HL-60 (cell line): ENCODE data around the gene SOX14.

Experiments used
- DNase-seq, 2 experiments: peaks; one replicate each; pipeline ENCODE4 v3.0.0-alpha.2; 2010 to 2020; ENCODE audit warnings: low read depth in 1 of 2, low spot score in 1 of 2
- H3K27ac ChIP-seq: fragments of 250-450 bp; sonication (Bioruptor Pico); replicated peaks from 2 replicates; pipeline ENCODE4 v1.5.1; 2020; ENCODE audit warnings: mild to moderate bottlenecking, moderate library complexity
- H3K27me3 ChIP-seq: fragments of 250-450 bp; sonication (Bioruptor Pico); 2 replicates; pipeline ENCODE4 v1.5.1; 2021; ENCODE audit warnings: mild to moderate bottlenecking, moderate library complexity; ENCODE audit not compliant: insufficient read depth, poor library complexity, severe bottlenecking
- H3K4me3 ChIP-seq: replicated peaks from 2 replicates; pipeline ENCODE4 v1.5.1; 2011; ENCODE audit warnings: mild to moderate bottlenecking, control low read depth, low read length; ENCODE audit not compliant: insufficient read depth
- GABPA ChIP-seq: IDR thresholded peaks from 2 replicates; pipeline ENCODE4 v1.6.1; 2012; ENCODE audit warnings: low read depth
- POLR2AphosphoS5 ChIP-seq: IDR thresholded peaks from 2 replicates; pipeline ENCODE4 v1.6.1; 2012; ENCODE audit warnings: low read depth
- REST ChIP-seq: IDR thresholded peaks from 2 replicates; pipeline ENCODE4 v1.6.1; 2012; ENCODE audit warnings: low read depth; ENCODE audit not compliant: insufficient replicate concordance
- SPI1 ChIP-seq: IDR thresholded peaks from 2 replicates; pipeline ENCODE4 v1.6.1; 2012; ENCODE audit warnings: low read depth, mild to moderate bottlenecking, borderline replicate concordance
- TF ChIP-seq, protein P1 (sequence below): IDR thresholded peaks from one replicate; pipeline ENCODE4 v1.5.1; 2011; ENCODE audit warnings: low read length, control low read depth, inconsistent platforms; ENCODE audit not compliant: insufficient read depth

SOX14 gene

DNA sequence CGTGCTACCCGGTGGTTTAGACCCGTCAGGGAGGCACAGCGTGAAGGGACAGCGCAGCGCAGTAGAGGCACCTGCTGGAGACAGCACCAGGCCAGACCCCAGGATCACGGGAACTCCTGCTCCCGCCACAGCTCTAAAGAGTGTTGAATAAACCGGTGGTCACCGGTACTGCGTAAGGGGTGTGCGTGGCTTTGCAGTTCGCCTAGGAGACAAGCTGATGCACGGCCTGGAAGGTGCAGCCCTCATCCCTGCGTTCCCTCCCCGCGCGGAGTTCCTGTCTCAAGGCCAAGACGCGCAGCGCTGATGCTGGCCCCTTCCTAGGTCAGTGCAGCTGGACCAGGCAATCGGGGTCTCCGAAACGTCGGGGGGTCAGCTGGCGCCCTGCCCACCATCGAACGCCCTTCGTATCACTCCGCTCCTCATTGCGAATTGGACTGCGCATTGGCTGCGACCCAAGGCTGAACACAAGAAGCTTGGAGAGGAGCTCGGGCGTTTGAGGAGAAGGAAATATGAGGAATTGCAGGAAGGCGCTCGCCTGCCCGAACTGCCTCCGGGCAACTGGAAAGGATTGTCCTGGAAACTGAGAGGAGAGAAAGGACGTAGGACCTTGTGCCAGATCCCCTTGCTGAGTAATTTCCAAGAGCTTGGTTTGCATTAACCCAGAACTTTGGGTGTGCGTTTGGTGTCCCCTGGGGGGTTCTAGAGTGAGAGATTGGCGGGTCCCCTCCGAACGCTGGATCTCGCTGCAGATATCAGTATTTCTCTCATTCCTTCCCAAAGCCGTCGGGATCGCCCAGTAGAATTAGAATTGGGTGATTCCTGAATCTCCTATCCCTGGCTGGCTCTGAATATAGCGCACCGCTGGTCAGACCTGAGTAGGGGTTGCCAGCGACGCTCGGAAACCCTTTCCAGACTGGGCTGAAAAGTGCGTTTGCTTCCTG lies 2.3 kb upstream of the SOX14 start:
- Histone ChIP-seq H3K27me3 (peaks cover 65% of the 10 kb centered on the region), H3K27ac (no peak overlapping the region), H3K4me3 (no peak overlapping the region)
- TF ChIP-seq GABPA (no peak), SPI1 (no peak), REST (no peak), POLR2AphosphoS5 (no peak)
- TF ChIP-seq, protein P1, sequence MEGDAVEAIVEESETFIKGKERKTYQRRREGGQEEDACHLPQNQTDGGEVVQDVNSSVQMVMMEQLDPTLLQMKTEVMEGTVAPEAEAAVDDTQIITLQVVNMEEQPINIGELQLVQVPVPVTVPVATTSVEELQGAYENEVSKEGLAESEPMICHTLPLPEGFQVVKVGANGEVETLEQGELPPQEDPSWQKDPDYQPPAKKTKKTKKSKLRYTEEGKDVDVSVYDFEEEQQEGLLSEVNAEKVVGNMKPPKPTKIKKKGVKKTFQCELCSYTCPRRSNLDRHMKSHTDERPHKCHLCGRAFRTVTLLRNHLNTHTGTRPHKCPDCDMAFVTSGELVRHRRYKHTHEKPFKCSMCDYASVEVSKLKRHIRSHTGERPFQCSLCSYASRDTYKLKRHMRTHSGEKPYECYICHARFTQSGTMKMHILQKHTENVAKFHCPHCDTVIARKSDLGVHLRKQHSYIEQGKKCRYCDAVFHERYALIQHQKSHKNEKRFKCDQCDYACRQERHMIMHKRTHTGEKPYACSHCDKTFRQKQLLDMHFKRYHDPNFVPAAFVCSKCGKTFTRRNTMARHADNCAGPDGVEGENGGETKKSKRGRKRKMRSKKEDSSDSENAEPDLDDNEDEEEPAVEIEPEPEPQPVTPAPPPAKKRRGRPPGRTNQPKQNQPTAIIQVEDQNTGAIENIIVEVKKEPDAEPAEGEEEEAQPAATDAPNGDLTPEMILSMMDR, result no peak
- no peak for DNase-seq

GRCh38 chr3:137762674-137763593 lies 1.2 kb upstream of the SOX14 start:
- no peak for TF ChIP-seq POLR2AphosphoS5
- TF ChIP-seq, protein P1, result no peak
- no peak for TF ChIP-seq REST
- TF ChIP-seq GABPA, result no peak
- no peak for TF ChIP-seq SPI1
- H3K4me3 ChIP-seq, result no peak overlapping the region
- peaks cover 75% of the 10 kb centered on the region for H3K27me3 ChIP-seq
- no peak overlapping the region for H3K27ac ChIP-seq
- no peak for DNase-seq

GRCh38 chr3:137763594-137763938 lies 549 bp upstream of the SOX14 start:
- H3K27ac ChIP-seq, result no peak overlapping the region
- no peak for DNase-seq
- H3K4me3 ChIP-seq, result no peak overlapping the region
- TF ChIP-seq REST (no peak), SPI1 (no peak)
- H3K27me3 ChIP-seq, result peaks cover 81% of the 10 kb centered on the region
